ENCODE measurements around the gene MAP2K4. TPM values are rescaled to one million over a fixed set of nuclear protein-coding genes. Genes with fewer than 3 reads are reported as not detected.

MAP2K4 gene
- total and polyA plus RNA-seq, 2 donors (not counting 1 experiment from before 2014, with no cell fraction given): 6.2 to 44.8 TPM

- H3K4me2 ChIP-seq (replicated peaks; ENCODE audit: low read depth, low read length, poor library complexity, severe bottlenecking): no peak overlapping the region
- H3K27me3 Mint-ChIP-seq: no peaks in the 10 kb centered on the region
- H3K27ac ChIP-seq (ENCODE audit: low read length in 2 of 2): no peak overlapping the region
- no peak for DNase-seq
- no peak for ATAC-seq (ENCODE audit: low read depth)
- no peak overlapping the region for H3K9ac ChIP-seq (ENCODE audit: low read length)
- no peak overlapping the region for H2AFZ ChIP-seq (ENCODE audit: insufficient read depth, low read depth, low read length, poor library complexity, severe bottlenecking)
- WGBS (ENCODE audit: insufficient coverage): no CpG with 5 or more reads among the region's 1 CpG
- CTCF ChIA-PET: no interaction called here
- intact Hi-C loops (cut with micrococcal nuclease): no loop called here
- POLR2A ChIA-PET: no interaction called here
- H4K20me1 ChIP-seq (ENCODE audit: control insufficient read depth, insufficient read depth, low read length, poor library complexity, severe bottlenecking): peaks cover 59% of the 10 kb centered on the region
- peaks cover 21% of the 10 kb centered on the region for H3K4me1 Mint-ChIP-seq
- H3K27ac Mint-ChIP-seq: no peak overlapping the region
- peaks cover 90% of the 10 kb centered on the region for H3K79me2 ChIP-seq (ENCODE audit: control insufficient read depth, insufficient read depth, low read length)
- H3K4me1 ChIP-seq (ENCODE audit: control insufficient read depth in 2 of 2, insufficient read depth in 2 of 2, low read length in 2 of 2): peaks cover 0 to 4% of the 10 kb centered on the region in 2 donors
- no peak overlapping the region for H3K4me3 ChIP-seq (ENCODE audit: control extremely low read depth in 1 of 5, extremely low read depth in 1 of 5, insufficient read depth in 1 of 5, low read depth in 2 of 5, low read length in 4 of 5)
- no peak overlapping the region for H3K4me3 Mint-ChIP-seq
- no peaks in the 10 kb centered on the region for H3K9me3 Mint-ChIP-seq (ENCODE audit: insufficient read depth)
- no peaks in the 10 kb centered on the region for H3K9me3 ChIP-seq (ENCODE audit: control extremely low read depth in 1 of 3, control insufficient read depth in 2 of 3, insufficient read depth in 1 of 3, low read length in 2 of 3)
- peaks cover 0 to 4% of the 10 kb centered on the region in 2 experiments for H3K36me3 ChIP-seq (replicated peaks in 1 of 2; ENCODE audit: control extremely low read depth in 1 of 2, control insufficient read depth in 1 of 2, extremely low read depth in 1 of 2, insufficient read depth in 2 of 2, low read length in 1 of 2)
- H3K27me3 ChIP-seq (replicated peaks in 1 of 4; ENCODE audit: control extremely low read depth in 1 of 4, control insufficient read depth in 3 of 4, insufficient read depth in 4 of 4, low read length in 3 of 4): no peaks in the 10 kb centered on the region
- no peak for TF ChIP-seq CTCF (IDR thresholded peaks at IDR 0.05)
- no peak for TF ChIP-seq EZH2 (IDR thresholded peaks at IDR 0.05; ENCODE audit: borderline replicate concordance, insufficient read depth, low read depth, low read length, poor library complexity, severe bottlenecking)
Measured at GRCh38 chr17:12035673-12036072, 15.0 kb downstream of the MAP2K4 start.

- Histone ChIP-seq H3K36me3 (replicated peaks in 1 of 2; ENCODE audit: control extremely low read depth in 1 of 2, control insufficient read depth in 1 of 2, extremely low read depth in 1 of 2, insufficient read depth in 2 of 2, low read length in 1 of 2) (peaks cover 0 to 4% of the 10 kb centered on the region in 2 experiments), H3K27ac (ENCODE audit: low read length in 2 of 2) (no peak overlapping the region), H3K4me3 (ENCODE audit: control extremely low read depth in 1 of 5, extremely low read depth in 1 of 5, insufficient read depth in 1 of 5, low read depth in 2 of 5, low read length in 4 of 5) (no peak overlapping the region), H3K4me1 (ENCODE audit: control insufficient read depth in 2 of 2, insufficient read depth in 2 of 2, low read length in 2 of 2) (no peaks in the 10 kb centered on the region), H3K9me3 (ENCODE audit: control extremely low read depth in 1 of 3, control insufficient read depth in 2 of 3, insufficient read depth in 1 of 3, low read length in 2 of 3) (no peaks in the 10 kb centered on the region), H3K27me3 (replicated peaks in 1 of 4; ENCODE audit: control extremely low read depth in 1 of 4, control insufficient read depth in 3 of 4, insufficient read depth in 4 of 4, low read length in 3 of 4) (no peaks in the 10 kb centered on the region), H2AFZ (ENCODE audit: insufficient read depth, low read depth, low read length, poor library complexity, severe bottlenecking) (no peak overlapping the region), H4K20me1 (ENCODE audit: control insufficient read depth, insufficient read depth, low read length, poor library complexity, severe bottlenecking) (peaks cover 67% of the 10 kb centered on the region), H3K4me2 (replicated peaks; ENCODE audit: low read depth, low read length, poor library complexity, severe bottlenecking) (no peak overlapping the region), H3K79me2 (ENCODE audit: control insufficient read depth, insufficient read depth, low read length) (peaks cover 94% of the 10 kb centered on the region), H3K9ac (ENCODE audit: low read length) (no peak overlapping the region)
- TF ChIP-seq EZH2 (IDR thresholded peaks at IDR 0.05; ENCODE audit: borderline replicate concordance, insufficient read depth, low read depth, low read length, poor library complexity, severe bottlenecking): no peak
- no peak for TF ChIP-seq CTCF (IDR thresholded peaks at IDR 0.05)
- 100% methylated on average over 1 of the region's 2 CpGs for WGBS (ENCODE audit: insufficient coverage)
- CTCF ChIA-PET: interaction anchor here (0.8 kb wide), 1 partner anchor 11 kb away, joined by 3 read pairs; no protein-coding TSS in a partner anchor
- Mint-ChIP-seq H3K27me3 (no peaks in the 10 kb centered on the region), H3K27ac (no peak overlapping the region), H3K4me1 (peaks cover 20% of the 10 kb centered on the region), H3K4me3 (no peak overlapping the region), H3K9me3 (ENCODE audit: insufficient read depth) (no peaks in the 10 kb centered on the region)
- DNase-seq (no peak), ATAC-seq (ENCODE audit: low read depth) (no peak)
- intact Hi-C loops (cut with micrococcal nuclease): no loop called here
- POLR2A ChIA-PET: no interaction called here
Measured at GRCh38 chr17:12037970-12038369, 17.3 kb downstream of the MAP2K4 start.

All from B cell (primary cell).